HEK293 (cell line): Measurements from ENCODE around the gene WLS.

Experiments
- CTCF ChIA-PET: fragments of 350-600 bp; formaldehyde crosslinking; extraction: SDS; loops from one replicate; lab custom pipeline; 2021; ENCODE audit warnings: antibody characterized with exemption; lab: Yijun Ruan, JAX
- POLR2A ChIA-PET: fragments of 300-600 bp; formaldehyde crosslinking; extraction: SDS; loops from one replicate; lab custom pipeline; 2020; ENCODE audit warnings: antibody characterized with exemption, inconsistent platforms; lab: Yijun Ruan, JAX
- H3K27ac ChIP-seq: fragments of 200-500 bp; sonication (Bioruptor generic); 2 replicates; pipeline ENCODE4 v1.5.1; 2014; ENCODE audit warnings: low read depth, low read length, control low read depth, inconsistent platforms; ENCODE audit errors: extremely low read depth
- H3K36me3 ChIP-seq, 2 experiments: fragments of 200-500 bp in 1 of 2; sonication (Bioruptor generic) in 1 of 2; 1 replicate in 1 of 2; 2 replicates in 1 of 2; pipeline ENCODE4 v1.5.1; 2014 to 2017; ENCODE audit warnings: inconsistent platforms in 2 of 2, low read length in 2 of 2; ENCODE audit not compliant: control insufficient read depth in 2 of 2, insufficient read depth in 1 of 2
- H3K4me1 ChIP-seq: fragments of 200-500 bp; sonication (Bioruptor generic); 2 replicates; pipeline ENCODE4 v1.5.1; 2014; ENCODE audit warnings: mild to moderate bottlenecking, low read length, inconsistent platforms; ENCODE audit not compliant: control insufficient read depth, insufficient read depth
- H3K4me3 ChIP-seq: 2 replicates; pipeline ENCODE4 v1.5.1; 2011; ENCODE audit warnings: low read depth, mild to moderate bottlenecking, control low read depth, low read length, moderate library complexity
- H3K9me3 ChIP-seq: fragments of 200-500 bp; sonication (Bioruptor generic); 2 replicates; pipeline ENCODE4 v1.5.1; 2014; ENCODE audit warnings: low read depth, low read length, inconsistent platforms; ENCODE audit not compliant: control insufficient read depth, insufficient read depth
- GLI2 ChIP-seq: fragments of 450-650 bp; formaldehyde crosslinking; IDR thresholded peaks from 2 replicates; pipeline ENCODE4; 2017; ENCODE audit warnings: missing biosample characterization, missing genetic modification characterization, low read depth, borderline replicate concordance
- PRDM1 ChIP-seq: fragments of 450-650 bp; formaldehyde crosslinking; IDR thresholded peaks from 2 replicates; pipeline ENCODE4; 2016; ENCODE audit warnings: missing biosample characterization, missing genetic modification characterization
- TRIM28 ChIP-seq: IDR thresholded peaks from 2 replicates; pipeline ENCODE4 v1.6.1; 2011; ENCODE audit warnings: low read length, control low read depth, borderline replicate concordance
- ZBTB10 ChIP-seq: fragments of 450-650 bp; formaldehyde crosslinking; IDR thresholded peaks from 2 replicates; pipeline ENCODE4 v1.5.1; 2016; ENCODE audit warnings: missing biosample characterization, missing genetic modification characterization
- ZFP69B ChIP-seq: fragments of 450-650 bp; formaldehyde crosslinking; IDR thresholded peaks from 2 replicates; pipeline ENCODE4 v1.5.1; 2016; ENCODE audit warnings: missing biosample characterization, missing genetic modification characterization
- ZNF148 ChIP-seq: fragments of 450-650 bp; formaldehyde crosslinking; IDR thresholded peaks from 2 replicates; pipeline ENCODE4 v1.5.0; 2017; ENCODE audit warnings: missing biosample characterization, missing genetic modification characterization, borderline replicate concordance
- ZNF214 ChIP-seq: fragments of 450-650 bp; formaldehyde crosslinking; IDR thresholded peaks from 2 replicates; pipeline ENCODE4 v1.5.1; 2017; ENCODE audit warnings: missing biosample characterization, mild to moderate bottlenecking, missing genetic modification characterization, borderline replicate concordance
- ZNF362 ChIP-seq: fragments of 450-650 bp; formaldehyde crosslinking; IDR thresholded peaks from 2 replicates; pipeline ENCODE4 v1.5.1; 2016; ENCODE audit warnings: missing biosample characterization, missing genetic modification characterization
- ZNF398 ChIP-seq: fragments of 450-650 bp; formaldehyde crosslinking; IDR thresholded peaks from 2 replicates; pipeline ENCODE4 v1.5.1; 2017; ENCODE audit warnings: missing biosample characterization, missing genetic modification characterization
- ZNF48 ChIP-seq: fragments of 450-650 bp; formaldehyde crosslinking; IDR thresholded peaks from 2 replicates; pipeline ENCODE4 v1.5.1; 2016; ENCODE audit warnings: missing biosample characterization, missing genetic modification characterization
- ZNF488 ChIP-seq: fragments of 450-650 bp; formaldehyde crosslinking; IDR thresholded peaks from 2 replicates; pipeline ENCODE4 v1.5.1; 2016; ENCODE audit warnings: missing biosample characterization, missing genetic modification characterization
- ZNF521 ChIP-seq: fragments of 450-650 bp; formaldehyde crosslinking; IDR thresholded peaks from 2 replicates; pipeline ENCODE4 v1.5.1; 2017; ENCODE audit warnings: missing biosample characterization, mild to moderate bottlenecking, missing genetic modification characterization
- ZNF600 ChIP-seq: fragments of 450-650 bp; formaldehyde crosslinking; IDR thresholded peaks from 2 replicates; pipeline ENCODE4 v1.5.1; 2016; ENCODE audit warnings: missing biosample characterization, missing genetic modification characterization
- ZNF629 ChIP-seq: fragments of 450-650 bp; formaldehyde crosslinking; IDR thresholded peaks from 2 replicates; pipeline ENCODE4 v1.5.1; 2017; ENCODE audit warnings: missing biosample characterization, missing genetic modification characterization
- ZNF670 ChIP-seq: fragments of 450-650 bp; formaldehyde crosslinking; IDR thresholded peaks from 2 replicates; pipeline ENCODE4 v1.5.1; 2016; ENCODE audit warnings: missing biosample characterization, missing genetic modification characterization, low read depth
- ZNF677 ChIP-seq: fragments of 450-650 bp; IDR thresholded peaks from 2 replicates; pipeline ENCODE4 v1.5.0; 2018; ENCODE audit warnings: missing biosample characterization, mild to moderate bottlenecking, missing genetic modification characterization, moderate library complexity
- ZNF707 ChIP-seq: fragments of 450-650 bp; formaldehyde crosslinking; IDR thresholded peaks from 2 replicates; pipeline ENCODE4 v1.5.1; 2016; ENCODE audit warnings: missing biosample characterization, missing genetic modification characterization
- ZNF785 ChIP-seq: fragments of 450-650 bp; formaldehyde crosslinking; IDR thresholded peaks from 2 replicates; pipeline ENCODE4 v1.5.1; 2016; ENCODE audit warnings: missing biosample characterization, missing genetic modification characterization
- ZSCAN16 ChIP-seq: fragments of 450-650 bp; formaldehyde crosslinking; IDR thresholded peaks from 2 replicates; pipeline ENCODE4 v1.5.1; 2016; ENCODE audit warnings: missing biosample characterization, missing genetic modification characterization
- ZSCAN4 ChIP-seq: fragments of 450-650 bp; formaldehyde crosslinking; IDR thresholded peaks from 2 replicates; pipeline ENCODE4 v1.5.1; 2017; ENCODE audit warnings: missing biosample characterization, missing genetic modification characterization

The WLS gene

GRCh38 chr1:68230901-68231626, 1.3 kb downstream of the WLS start (continued):
- TF ChIP-seq ZNF600 (tag by site-specific recombination) (no peak; the same call in 1 of the 2 replicates), ZNF521 (tag by site-specific recombination) (no peak), ZNF785 (tag by site-specific recombination) (no peak), ZSCAN16 (no peak), GLI2 (tag by site-specific recombination) (no peak), ZFP69B (no peak), ZNF677 (tag by site-specific recombination) (no peak), ZNF488 (tag by site-specific recombination) (no peak), ZNF707 (tag by site-specific recombination) (no peak), ZNF629 (tag by site-specific recombination) (no peak), ZNF214 (tag by site-specific recombination) (no peak), ZNF148 (tag by site-specific recombination) (no peak), ZNF670 (tag by site-specific recombination) (no peak)

GRCh38 chr1:68230484-68230802, 1.9 kb downstream of the WLS start:
- ChIA-PET POLR2A (interaction anchor here (0.6 to 3.4 kb wide), 5 partner anchors 11 to 106 kb away, joined by 3 to 57 read pairs (median 4); no protein-coding TSS in a partner anchor), CTCF (interaction anchor here (1.1 to 3.4 kb wide), 3 partner anchors 90 to 116 kb away, joined by 3 to 13 read pairs (median 11); no protein-coding TSS in a partner anchor)
- peaks cover 11% of the 10 kb centered on the region for H3K4me1 ChIP-seq
- no peak for TF ChIP-seq ZNF707 (tag by site-specific recombination)
- TF ChIP-seq TRIM28: peak; percentile 57; the same call in 1 of the 2 replicates
- TF ChIP-seq ZNF362 (tag by site-specific recombination): no peak
- peak; percentile 47; the same call in 1 of the 2 replicates for TF ChIP-seq ZNF398 (tag by site-specific recombination)
- peak; percentile 63; the same call in 1 of the 2 replicates for TF ChIP-seq ZSCAN16
- TF ChIP-seq ZSCAN4 (tag by site-specific recombination): peak; percentile 90
- TF ChIP-seq PRDM1 (tag by site-specific recombination): peak; percentile 88
- no peak for TF ChIP-seq ZBTB10 (tag by site-specific recombination)
- no peak for TF ChIP-seq ZNF48 (tag by site-specific recombination)
- H3K36me3 ChIP-seq: peaks cover 0 to 3% of the 10 kb centered on the region in 2 experiments; a peak in 1 of 3 replicates
- H3K27ac ChIP-seq: peak overlapping the region; percentile 93; the same call in 1 of the 2 replicates
- H3K9me3 ChIP-seq: no peaks in the 10 kb centered on the region
- H3K4me3 ChIP-seq: peak overlapping the region; percentile 79
